SK-N-SH (cell line): ENCODE results near the gene TMEM191C. TPM values are rescaled to one million over a fixed set of nuclear protein-coding genes. Genes with fewer than 3 reads are reported as not detected.

ENCODE experiments used
- CTCF ChIA-PET: fragments of 300-600, 350-600 bp; formaldehyde crosslinking; extraction: SDS; loops from one replicate; lab custom pipeline; 2021; lab: Yijun Ruan, JAX
- POLR2A ChIA-PET: fragments of 350-600 bp; sonication (Branson Sonifier 250); formaldehyde crosslinking; extraction: SDS; loops from one replicate; lab custom pipeline; 2020; ENCODE audit warnings: antibody characterized with exemption, inconsistent platforms; lab: Yijun Ruan, JAX
- DNase-seq: peaks from one replicate; pipeline ENCODE4 v3.0.0; 2012
- H2AFZ ChIP-seq: fragments of 200-600 bp; sonication (generic); 2 replicates; pipeline ENCODE4 v1.8.1; 2016; ENCODE audit warnings: antibody characterized with exemption, mild to moderate bottlenecking, low read depth
- H3F3A ChIP-seq: fragments of 200-600 bp; sonication (generic); replicated peaks from 2 replicates; pipeline ENCODE3; 2016; ENCODE audit warnings: antibody characterized with exemption, mild to moderate bottlenecking; ENCODE audit not compliant: insufficient read depth
- H3K27ac ChIP-seq, 2 experiments: fragments of 200-500 bp in 1 of 2; fragments of 200-600 bp in 1 of 2; sonication (Bioruptor generic) in 1 of 2; sonication (generic), shearing (Covaris generic) in 1 of 2; 2 replicates each; pipeline versions ENCODE4 v1.5.1 to v1.6.1; 2014 to 2016; ENCODE audit warnings: low read depth in 2 of 2, inconsistent platforms in 1 of 2, low read length in 1 of 2, mild to moderate bottlenecking in 1 of 2, mixed read lengths in 1 of 2
- H3K27me3 ChIP-seq: fragments of 200-600 bp; sonication (generic), shearing (Covaris generic); 2 replicates; pipeline ENCODE4 v1.6.1; 2016; ENCODE audit warnings: mixed run types; ENCODE audit not compliant: insufficient read depth
- H3K36me3 ChIP-seq, 2 experiments: fragments of 200-500 bp in 1 of 2; fragments of 200-600 bp in 1 of 2; sonication (Bioruptor generic) in 1 of 2; sonication (generic) in 1 of 2; replicated peaks in 1 of 2; 2 replicates each; pipeline versions ENCODE3 to v1.5.1; 2014 to 2016; ENCODE audit warnings: low read length in 1 of 2, mild to moderate bottlenecking in 1 of 2; ENCODE audit not compliant: insufficient read depth in 2 of 2, control insufficient read depth in 1 of 2
- H3K4me1 ChIP-seq, 2 experiments: fragments of 200-500 bp in 1 of 2; fragments of 200-600 bp in 1 of 2; sonication (Bioruptor generic) in 1 of 2; sonication (generic), shearing (Covaris generic) in 1 of 2; 2 replicates each; pipeline versions ENCODE4 v1.5.1 to v1.6.1; 2014 to 2016; ENCODE audit warnings: low read depth in 1 of 2, low read length in 1 of 2, mixed run types in 1 of 2; ENCODE audit not compliant: insufficient read depth in 2 of 2, control insufficient read depth in 1 of 2
- H3K4me2 ChIP-seq: fragments of 200-600 bp; sonication (generic), shearing (Covaris generic); 2 replicates; pipeline ENCODE4 v1.6.1; 2017; ENCODE audit warnings: mixed run types
- H3K4me3 ChIP-seq, 2 experiments: fragments of 200-500 bp in 1 of 2; fragments of 200-600 bp in 1 of 2; sonication (Bioruptor generic) in 1 of 2; sonication (generic), shearing (Covaris generic) in 1 of 2; 2 replicates each; pipeline versions ENCODE4 v1.5.1 to v1.8.1; 2014 to 2016; ENCODE audit warnings: low read depth in 2 of 2, inconsistent platforms in 1 of 2, low read length in 1 of 2, mild to moderate bottlenecking in 1 of 2, mixed read lengths in 1 of 2, moderate library complexity in 1 of 2
- H3K79me2 ChIP-seq: fragments of 200-600 bp; sonication (generic); 2 replicates; pipeline ENCODE4 v1.8.1; 2017; ENCODE audit warnings: mild to moderate bottlenecking; ENCODE audit not compliant: insufficient read depth
- H3K9ac ChIP-seq: fragments of 200-600 bp; sonication (generic); 2 replicates; pipeline ENCODE4 v1.6.1; 2017; ENCODE audit warnings: mixed run types
- H3K9me2 ChIP-seq: fragments of 200-600 bp; sonication (generic); 2 replicates; pipeline ENCODE4 v1.6.1; 2017; ENCODE audit warnings: mixed run types
- H3K9me3 ChIP-seq: fragments of 200-600 bp; sonication (generic); 2 replicates; pipeline ENCODE4 v1.6.1; 2017; ENCODE audit warnings: mixed run types, mild to moderate bottlenecking, moderate library complexity
- H4K20me1 ChIP-seq: fragments of 200-600 bp; sonication (generic); 2 replicates; pipeline ENCODE4 v1.6.1; 2017; ENCODE audit warnings: mild to moderate bottlenecking, mixed run types; ENCODE audit not compliant: insufficient read depth
- CTCF ChIP-seq: fragments of 200-600 bp; sonication (generic); IDR thresholded peaks from 2 replicates; pipeline ENCODE4 v1.6.1; 2017; ENCODE audit warnings: antibody characterized with exemption, mild to moderate bottlenecking, moderate library complexity
- ELF1 ChIP-seq: IDR thresholded peaks from 2 replicates; pipeline ENCODE4 v1.4.0; 2012
- EP300 ChIP-seq, 2 experiments: IDR thresholded peaks; 2 replicates each; pipeline versions ENCODE4 v1.4.0 to v1.6.1; 2012; ENCODE audit warnings: borderline replicate concordance in 1 of 2, low read depth in 1 of 2, low read length in 1 of 2
- FOSL2 ChIP-seq: IDR thresholded peaks from 2 replicates; pipeline ENCODE4 v1.4.0; 2012; ENCODE audit warnings: low read depth, mild to moderate bottlenecking, moderate library complexity, borderline replicate concordance
- FOXJ3 ChIP-seq: sonication (generic); formaldehyde crosslinking; IDR thresholded peaks from 2 replicates; pipeline ENCODE4 v1.5.1; 2020; ENCODE audit warnings: mild to moderate bottlenecking, missing genetic modification reagents
- GATA2 ChIP-seq: sonication (generic); formaldehyde crosslinking; IDR thresholded peaks from 2 replicates; pipeline ENCODE4 v1.5.0; 2020; ENCODE audit warnings: mild to moderate bottlenecking, missing genetic modification reagents
- MEF2A ChIP-seq: IDR thresholded peaks from 2 replicates; pipeline ENCODE4 v1.4.0; 2012; ENCODE audit warnings: low read depth, borderline replicate concordance
- MXI1 ChIP-seq: IDR thresholded peaks from 2 replicates; pipeline ENCODE4 v1.6.1; 2012; ENCODE audit warnings: mild to moderate bottlenecking, low read depth, low read length, improper control_type of control experiment
- NFIC ChIP-seq: IDR thresholded peaks from 2 replicates; pipeline ENCODE4 v1.4.0; 2012; ENCODE audit warnings: borderline replicate concordance
- RCOR1 ChIP-seq: fragments of 150-350 bp; IDR thresholded peaks from 2 replicates; pipeline ENCODE4 v1.6.1; 2017; ENCODE audit warnings: antibody characterized with exemption, low read length
- RFX5 ChIP-seq: IDR thresholded peaks from 2 replicates; pipeline ENCODE4 v1.6.1; 2012; ENCODE audit warnings: mild to moderate bottlenecking, improper control_type of control experiment, low read length
- SMC3 ChIP-seq: IDR thresholded peaks from 2 replicates; pipeline ENCODE4 v1.6.1; 2012; ENCODE audit warnings: low read depth, low read length, improper control_type of control experiment
- TAF1 ChIP-seq: IDR thresholded peaks from 2 replicates; pipeline ENCODE4 v1.6.1; 2012; ENCODE audit warnings: low read depth, mild to moderate bottlenecking, low read length, moderate library complexity, borderline replicate concordance
- WGBS: methylation state at CpG from one replicate; pipeline ENCODE4 v1.1.6; 2017; ENCODE audit warnings: low lambda C conversion rate; 5-methylcytosine and 5-hydroxymethylcytosine counted together
- polyA plus RNA-seq, 3 experiments: library from polyadenylated mRNA; depleted of rRNA; stranded (reverse); fragments of >200 nt; gene quantifications; 2 replicates each; pipeline ENCODE4 v1.2.3, GENCODE V29; 2012
- TF ChIP-seq, protein P1 (sequence below): IDR thresholded peaks from 2 replicates; pipeline ENCODE4 v1.4.0; 2012; ENCODE audit warnings: low read depth, borderline replicate concordance
- TF ChIP-seq, protein P2 (sequence below): IDR thresholded peaks from 2 replicates; pipeline ENCODE4; 2012
- TF ChIP-seq, protein P3 (sequence below): fragments of 150-350 bp; IDR thresholded peaks from 2 replicates; pipeline ENCODE4 v1.6.1; 2017; ENCODE audit warnings: antibody characterized with exemption, low read length, low read depth, borderline replicate concordance

TMEM191C gene
- polyA plus RNA-seq, 1 of the 3 experiments (the other 2 are of a cell fraction), result 3.4 TPM

DNA sequence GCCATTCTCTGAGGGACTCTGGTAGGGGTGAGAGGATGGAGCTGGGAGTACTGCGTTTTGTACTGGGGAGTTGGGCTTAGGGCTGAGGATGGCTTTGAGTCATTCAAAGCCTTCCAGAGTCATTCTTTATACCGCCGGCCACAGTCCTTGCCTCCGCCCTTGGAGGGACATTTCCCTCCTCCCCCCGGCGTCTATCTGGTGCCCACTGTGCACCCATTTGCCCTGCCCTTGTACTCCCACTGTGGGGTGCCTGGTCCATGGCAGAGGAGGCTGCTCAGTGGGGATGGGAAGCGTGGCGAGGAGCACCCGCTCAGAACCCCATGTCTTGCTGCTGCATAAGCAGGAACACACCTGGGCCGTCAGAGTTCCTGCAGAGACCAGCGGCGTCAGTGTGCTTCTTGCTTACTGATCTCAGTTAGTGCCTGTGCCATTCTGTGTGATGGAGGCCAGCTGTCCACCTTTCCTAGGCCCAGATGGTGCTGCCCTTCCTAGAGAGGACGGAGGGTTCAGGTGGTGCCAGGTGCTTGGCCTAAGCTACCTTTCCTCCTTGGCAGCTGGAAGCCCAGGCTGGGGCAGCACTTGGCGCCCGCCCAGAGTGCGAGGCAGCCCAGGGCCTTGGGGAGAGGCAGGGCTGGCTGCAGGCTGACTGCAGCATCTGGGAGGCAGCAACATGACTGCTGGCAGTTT is 23.3 kb upstream of the TMEM191C start:
- Histone ChIP-seq H3K79me2 (0 out of 2 replicates have a peak, but pooled peaks cover 5% of the 10 kb centered on the region), H3F3A (no peaks in the 10 kb centered on the region), H2AFZ (no peak overlapping the region), H3K4me1 (no peaks in the 10 kb centered on the region; a peak in 1 of 4 replicates), H3K9ac (no peak overlapping the region), H3K9me2 (no peaks in the 10 kb centered on the region), H3K36me3 (peaks cover 0 to 27% of the 10 kb centered on the region in 2 experiments), H3K27me3 (no peaks in the 10 kb centered on the region), H3K4me2 (no peak overlapping the region), H3K27ac (no peak overlapping the region), H3K4me3 (no peak overlapping the region), H3K9me3 (no peaks in the 10 kb centered on the region), H4K20me1 (peaks cover 18% of the 10 kb centered on the region; the same call in 1 of the 2 replicates)
- TF ChIP-seq EP300 (IDR thresholded peaks at IDR 0.05; ENCODE audit: borderline replicate concordance in 1 of 2, low read depth in 1 of 2, low read length in 1 of 2), result no peak
- TF ChIP-seq TAF1, result no peak
- TF ChIP-seq FOSL2, result no peak
- TF ChIP-seq FOXJ3 (CRISPR knock-in tag), result no peak
- TF ChIP-seq GATA2 (CRISPR knock-in tag), result no peak
- no peak for TF ChIP-seq NFIC
- no peak for TF ChIP-seq RFX5
- TF ChIP-seq, protein P1, sequence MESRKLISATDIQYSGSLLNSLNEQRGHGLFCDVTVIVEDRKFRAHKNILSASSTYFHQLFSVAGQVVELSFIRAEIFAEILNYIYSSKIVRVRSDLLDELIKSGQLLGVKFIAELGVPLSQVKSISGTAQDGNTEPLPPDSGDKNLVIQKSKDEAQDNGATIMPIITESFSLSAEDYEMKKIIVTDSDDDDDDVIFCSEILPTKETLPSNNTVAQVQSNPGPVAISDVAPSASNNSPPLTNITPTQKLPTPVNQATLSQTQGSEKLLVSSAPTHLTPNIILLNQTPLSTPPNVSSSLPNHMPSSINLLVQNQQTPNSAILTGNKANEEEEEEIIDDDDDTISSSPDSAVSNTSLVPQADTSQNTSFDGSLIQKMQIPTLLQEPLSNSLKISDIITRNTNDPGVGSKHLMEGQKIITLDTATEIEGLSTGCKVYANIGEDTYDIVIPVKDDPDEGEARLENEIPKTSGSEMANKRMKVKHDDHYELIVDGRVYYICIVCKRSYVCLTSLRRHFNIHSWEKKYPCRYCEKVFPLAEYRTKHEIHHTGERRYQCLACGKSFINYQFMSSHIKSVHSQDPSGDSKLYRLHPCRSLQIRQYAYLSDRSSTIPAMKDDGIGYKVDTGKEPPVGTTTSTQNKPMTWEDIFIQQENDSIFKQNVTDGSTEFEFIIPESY, result no peak
- no peak for TF ChIP-seq MXI1
- TF ChIP-seq MEF2A, result no peak
- ChIA-PET CTCF (interaction anchor here (1.0 kb wide), 2 partner anchors 13 kb away, joined by 3 to 4 read pairs; no protein-coding TSS in a partner anchor), POLR2A (no interaction called here)
- DNase-seq, result no peak
- 88% methylated on average over 8 of the region's 16 CpGs for WGBS

GRCh38 chr22:21444701-21445436 is 22.3 kb upstream of the TMEM191C start:
- H3K9me3 ChIP-seq, result no peaks in the 10 kb centered on the region
- no peak for DNase-seq
- no peak overlapping the region for H2AFZ ChIP-seq
- H3K9ac ChIP-seq, result no peak overlapping the region
- ChIA-PET POLR2A (no interaction called here), CTCF (interaction anchor here (1.0 kb wide), 1 partner anchor 12 kb away, joined by 4 read pairs; no protein-coding TSS in a partner anchor)
- peaks cover 0 to 27% of the 10 kb centered on the region in 2 experiments for H3K36me3 ChIP-seq
- H3F3A ChIP-seq, result no peaks in the 10 kb centered on the region
- no peak overlapping the region for H3K27ac ChIP-seq
- H4K20me1 ChIP-seq, result peaks cover 18% of the 10 kb centered on the region; the same call in 1 of the 2 replicates
- H3K4me1 ChIP-seq, result no peaks in the 10 kb centered on the region; a peak in 1 of 4 replicates
- no peaks in the 10 kb centered on the region for H3K27me3 ChIP-seq
- no peak overlapping the region for H3K4me2 ChIP-seq
- H3K4me3 ChIP-seq, result no peak overlapping the region
- no peaks in the 10 kb centered on the region for H3K9me2 ChIP-seq
- H3K79me2 ChIP-seq, result 0 out of 2 replicates have a peak, but pooled peaks cover 5% of the 10 kb centered on the region
- WGBS, result 96% methylated on average over 22 of the region's 35 CpGs
- TF ChIP-seq, protein P2, sequence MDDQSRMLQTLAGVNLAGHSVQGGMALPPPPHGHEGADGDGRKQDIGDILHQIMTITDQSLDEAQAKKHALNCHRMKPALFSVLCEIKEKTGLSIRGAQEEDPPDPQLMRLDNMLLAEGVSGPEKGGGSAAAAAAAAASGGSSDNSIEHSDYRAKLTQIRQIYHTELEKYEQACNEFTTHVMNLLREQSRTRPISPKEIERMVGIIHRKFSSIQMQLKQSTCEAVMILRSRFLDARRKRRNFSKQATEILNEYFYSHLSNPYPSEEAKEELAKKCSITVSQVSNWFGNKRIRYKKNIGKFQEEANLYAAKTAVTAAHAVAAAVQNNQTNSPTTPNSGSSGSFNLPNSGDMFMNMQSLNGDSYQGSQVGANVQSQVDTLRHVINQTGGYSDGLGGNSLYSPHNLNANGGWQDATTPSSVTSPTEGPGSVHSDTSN, result no peak
- TF ChIP-seq RCOR1, result no peak
- TF ChIP-seq, protein P1, result no peak
- TF ChIP-seq, protein P3, sequence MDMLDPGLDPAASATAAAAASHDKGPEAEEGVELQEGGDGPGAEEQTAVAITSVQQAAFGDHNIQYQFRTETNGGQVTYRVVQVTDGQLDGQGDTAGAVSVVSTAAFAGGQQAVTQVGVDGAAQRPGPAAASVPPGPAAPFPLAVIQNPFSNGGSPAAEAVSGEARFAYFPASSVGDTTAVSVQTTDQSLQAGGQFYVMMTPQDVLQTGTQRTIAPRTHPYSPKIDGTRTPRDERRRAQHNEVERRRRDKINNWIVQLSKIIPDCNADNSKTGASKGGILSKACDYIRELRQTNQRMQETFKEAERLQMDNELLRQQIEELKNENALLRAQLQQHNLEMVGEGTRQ, result no peak
- TF ChIP-seq MEF2A, result no peak
- TF ChIP-seq MXI1, result no peak
- TF ChIP-seq CTCF, result no peak
- no peak for TF ChIP-seq FOSL2
- TF ChIP-seq SMC3, result no peak
- no peak for TF ChIP-seq ELF1
- TF ChIP-seq RFX5, result no peak
